ENCODE measurements around the gene DNAJC11. TPM values are rescaled to one million over a fixed set of nuclear protein-coding genes. Genes with fewer than 3 reads are reported as not detected.
"Not testable (repeated sequence)": the region's sequence is repeated elsewhere in the genome, so short reads cannot be mapped to it uniquely, and the experiment has no call there.

DNAJC11 gene
- 10 to 100 TPM; 45.4 to 51.0 TPM for total RNA-seq

- no peaks in the 10 kb centered on the region for H3K36me3 Mint-ChIP-seq
- DNase-seq (peak; percentile 93), ATAC-seq (peak; percentile 98)
- peak within 1 kb of the TSS; percentile 81 for H3K4me3 Mint-ChIP-seq
- H3K27me3 Mint-ChIP-seq = no peaks in the 10 kb centered on the region
- no peaks in the 10 kb centered on the region for H3K9me3 Mint-ChIP-seq (ENCODE audit: low read depth)
- peaks cover 35% of the 10 kb centered on the region for H3K4me1 Mint-ChIP-seq
- CTCF ChIA-PET = interaction anchor here (0.6 to 1.5 kb wide), 15 partner anchors 10 to 516 kb away, joined by 3 to 12 read pairs (median 4); partner anchors contain the start of genes CAMTA1, KLHL21, NOL9 and TAS1R1
- peak within 1 kb of the TSS; percentile 87 for H3K27ac Mint-ChIP-seq
Measured at GRCh38 chr1:6701437-6702153, at the start of gene DNAJC11. Gene DNAJC11, minus strand, starts transcription at chr1:6701816. Its CDS starts 16 bp downstream, at chr1:6701800.

DNA sequence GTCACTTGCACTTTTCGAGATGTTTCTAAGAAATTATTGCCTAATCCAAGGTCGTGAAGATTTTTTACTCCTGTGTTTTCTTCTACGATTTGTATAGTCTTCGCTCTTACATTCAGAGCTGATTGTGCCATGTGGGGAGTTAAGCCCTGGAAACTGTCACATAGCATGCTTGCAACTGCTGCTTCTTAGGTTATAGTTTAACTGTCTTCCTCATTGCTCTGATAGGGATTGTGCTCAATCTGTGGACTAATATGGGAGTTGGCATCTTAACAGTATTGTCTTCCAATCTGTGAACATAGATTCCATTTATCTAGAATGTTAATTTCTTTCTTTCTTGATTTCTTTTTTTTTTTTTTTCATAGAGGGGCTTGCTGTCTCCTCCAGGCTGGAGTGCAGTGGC is 48.9 kb upstream of the DNAJC11 start:
- no peak for DNase-seq
- Mint-ChIP-seq H3K27me3 (peaks cover 51% of the 10 kb centered on the region), H3K9me3 (ENCODE audit: low read depth) (no peaks in the 10 kb centered on the region), H3K27ac (no peak overlapping the region), H3K4me1 (no peaks in the 10 kb centered on the region), H3K4me3 (no peak overlapping the region), H3K36me3 (no peaks in the 10 kb centered on the region)
- CTCF ChIA-PET = no interaction called here
- ATAC-seq = no peak

DNA sequence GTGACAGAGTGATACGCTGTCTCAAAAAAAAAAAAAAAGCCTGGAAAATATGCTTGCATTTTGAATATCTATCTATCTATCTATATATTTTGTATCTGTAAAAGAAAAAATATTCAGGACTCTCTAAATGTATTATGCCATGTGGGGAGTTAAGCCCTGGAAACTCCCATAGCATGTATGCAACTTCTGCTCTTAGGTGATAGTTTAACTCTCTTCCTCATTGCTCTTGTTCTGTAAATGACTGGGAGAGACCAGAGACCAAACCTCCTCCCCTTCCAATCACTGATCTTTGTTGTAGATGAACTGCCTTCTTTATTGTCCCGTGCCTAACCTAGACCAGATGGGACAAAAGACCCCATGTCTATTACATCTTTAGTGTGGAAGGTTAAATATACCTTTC is 46.1 kb upstream of the DNAJC11 start:
- CTCF ChIA-PET = no interaction called here
- H3K27ac Mint-ChIP-seq = no peak overlapping the region
- peaks cover 35% of the 10 kb centered on the region for H3K27me3 Mint-ChIP-seq
- no peak for DNase-seq
- no peak overlapping the region for H3K4me3 Mint-ChIP-seq
- H3K36me3 Mint-ChIP-seq = no peaks in the 10 kb centered on the region
- ATAC-seq = no peak
- no peaks in the 10 kb centered on the region for H3K9me3 Mint-ChIP-seq (ENCODE audit: low read depth)
- peaks cover 6% of the 10 kb centered on the region for H3K4me1 Mint-ChIP-seq

- peaks cover 6% of the 10 kb centered on the region for H3K4me1 Mint-ChIP-seq
- H3K27me3 Mint-ChIP-seq = peaks cover 25% of the 10 kb centered on the region
- no peaks in the 10 kb centered on the region for H3K9me3 Mint-ChIP-seq (ENCODE audit: low read depth)
- ATAC-seq (peak; percentile 13), DNase-seq (no peak)
- H3K36me3 Mint-ChIP-seq = no peaks in the 10 kb centered on the region
- CTCF ChIA-PET = no interaction called here
- H3K4me3 Mint-ChIP-seq = no peak overlapping the region
- no peak overlapping the region for H3K27ac Mint-ChIP-seq
Measured at GRCh38 chr1:6745073-6745472, 43.5 kb upstream of the DNAJC11 start.

GRCh38 chr1:6743189-6744101 is 41.8 kb upstream of the DNAJC11 start:
- peak; percentile 47 for ATAC-seq
- Mint-ChIP-seq H3K27ac (no peak overlapping the region), H3K4me1 (peaks cover 6% of the 10 kb centered on the region), H3K4me3 (no peak overlapping the region), H3K36me3 (no peaks in the 10 kb centered on the region), H3K27me3 (peaks cover 13% of the 10 kb centered on the region), H3K9me3 (ENCODE audit: low read depth) (no peaks in the 10 kb centered on the region)
- CTCF ChIA-PET = interaction anchor here (0.7 to 1.5 kb wide), 5 partner anchors 11 to 52 kb away, joined by 3 to 5 read pairs (median 3); partner anchors contain the start of gene DNAJC11
- peak; percentile 56 for DNase-seq

DNA sequence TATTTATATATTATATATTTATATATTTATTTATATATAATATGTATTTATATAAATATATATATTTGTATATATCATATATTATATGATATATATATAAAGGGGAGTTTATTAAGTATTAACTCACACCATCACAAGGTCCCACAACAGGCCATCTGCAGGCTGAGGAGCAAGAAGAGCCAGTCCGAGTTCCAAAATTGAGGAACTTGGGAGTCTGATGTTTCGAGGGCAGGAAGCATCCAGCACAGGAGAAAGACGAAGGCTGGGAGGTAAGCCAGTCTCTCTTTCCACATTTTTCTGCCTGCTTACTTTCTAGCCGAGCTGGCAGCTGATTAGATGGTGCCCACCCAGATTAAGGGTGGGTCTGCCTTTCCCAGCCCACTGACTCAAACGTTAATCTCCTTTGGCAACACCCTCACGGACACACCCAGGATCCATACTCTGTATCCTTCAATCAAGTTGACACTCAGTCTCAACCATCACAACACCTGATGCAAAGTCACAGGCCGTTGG is 41.1 kb upstream of the DNAJC11 start:
- H3K9me3 Mint-ChIP-seq (ENCODE audit: low read depth); H3K36me3 Mint-ChIP-seq; DNase-seq; H3K4me1 Mint-ChIP-seq; H3K4me3 Mint-ChIP-seq; H3K27me3 Mint-ChIP-seq; ATAC-seq; H3K27ac Mint-ChIP-seq: not testable (repeated sequence)
- CTCF ChIA-PET = interaction anchor here (1.0 to 1.5 kb wide), 3 partner anchors 40 to 52 kb away, joined by 3 to 5 read pairs (median 3); partner anchors contain the start of gene DNAJC11

DNA sequence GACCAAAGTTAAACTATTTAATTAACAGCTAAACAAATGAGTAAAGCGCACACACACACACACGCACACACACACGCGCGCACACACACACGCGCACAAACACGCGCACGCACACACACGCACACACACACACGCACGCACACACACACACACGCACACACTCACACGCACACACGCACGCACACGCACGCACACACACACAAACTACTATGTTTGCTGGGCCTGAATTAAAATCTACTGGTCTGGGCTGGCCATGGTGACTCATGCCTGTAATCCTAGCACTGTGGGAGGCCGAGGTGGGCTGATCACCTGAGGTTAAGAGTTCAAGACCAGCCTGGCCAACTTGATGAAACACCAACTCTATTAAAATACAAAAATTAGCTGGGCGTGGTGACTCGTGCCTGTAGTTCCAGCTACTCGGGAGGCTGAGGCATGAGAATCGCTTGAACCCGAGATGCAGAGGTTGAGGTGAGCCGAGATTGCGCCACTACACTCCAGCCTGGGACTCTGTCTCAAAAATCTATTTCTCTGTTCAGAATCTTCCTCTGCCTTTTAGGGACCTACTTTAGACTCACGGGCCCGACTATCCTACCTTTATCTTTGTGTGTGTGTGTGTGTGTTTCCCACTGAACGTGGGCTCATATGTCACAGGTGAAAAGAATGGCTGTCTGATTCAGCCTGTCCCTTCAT is 37.5 kb upstream of the DNAJC11 start:
- CTCF ChIA-PET = no interaction called here
- DNase-seq = no peak
- H3K36me3 Mint-ChIP-seq = no peaks in the 10 kb centered on the region
- ATAC-seq = no peak
- H3K27ac Mint-ChIP-seq = no peak overlapping the region
- peaks cover 12% of the 10 kb centered on the region for H3K4me1 Mint-ChIP-seq
- peaks cover 15% of the 10 kb centered on the region for H3K27me3 Mint-ChIP-seq
- no peak overlapping the region for H3K4me3 Mint-ChIP-seq
- H3K9me3 Mint-ChIP-seq (ENCODE audit: low read depth) = no peaks in the 10 kb centered on the region

DNA sequence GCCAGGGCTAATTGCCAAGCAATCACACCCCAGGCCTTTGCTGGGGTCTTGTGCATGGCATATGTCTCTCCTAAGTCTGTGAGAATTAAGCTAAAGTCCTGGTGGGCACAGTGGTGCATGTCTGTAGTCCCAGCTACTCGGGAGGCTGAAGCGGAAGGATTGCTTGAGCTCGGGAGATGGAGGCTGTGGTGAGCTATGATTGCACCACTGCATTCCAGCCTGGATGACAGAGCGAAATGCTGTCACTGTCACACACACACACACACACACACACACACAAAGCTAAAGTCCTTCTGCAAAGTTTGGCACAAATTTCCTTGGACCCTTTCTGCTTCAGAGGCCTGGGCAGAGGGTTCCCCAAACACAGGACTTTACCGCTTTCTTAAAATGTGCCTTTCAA is 31.3 kb upstream of the DNAJC11 start:
- H3K36me3 Mint-ChIP-seq = no peaks in the 10 kb centered on the region
- H3K4me1 Mint-ChIP-seq = peaks cover 6% of the 10 kb centered on the region
- no peak for DNase-seq
- CTCF ChIA-PET = interaction anchor here (1.0 to 1.2 kb wide), 2 partner anchors 11 to 13 kb away, joined by 3 read pairs; no protein-coding TSS in a partner anchor
- H3K27me3 Mint-ChIP-seq = peaks cover 15% of the 10 kb centered on the region
- H3K27ac Mint-ChIP-seq = no peak overlapping the region
- ATAC-seq = no peak
- no peaks in the 10 kb centered on the region for H3K9me3 Mint-ChIP-seq (ENCODE audit: low read depth)
- no peak overlapping the region for H3K4me3 Mint-ChIP-seq

DNA sequence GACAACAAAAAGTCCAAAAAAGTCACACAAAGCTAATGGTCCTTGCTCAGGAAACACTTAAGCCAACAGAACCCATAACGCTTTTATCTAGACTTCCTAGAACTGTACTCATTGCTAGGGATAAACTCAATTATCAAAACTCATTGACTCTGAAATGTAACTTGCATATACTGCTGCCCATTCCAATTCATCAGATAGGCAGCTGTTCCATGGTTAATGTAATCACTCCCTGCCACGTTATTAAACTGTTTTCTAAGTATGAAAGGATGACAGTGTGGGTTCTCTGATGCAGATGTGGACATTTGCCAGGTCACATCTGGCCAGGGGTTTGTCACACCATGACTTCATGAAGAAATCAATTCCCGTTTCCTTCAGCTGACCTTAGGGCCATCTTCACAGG is 30.3 kb upstream of the DNAJC11 start:
- DNase-seq = no peak
- CTCF ChIA-PET = interaction anchor here (1.2 kb wide), 1 partner anchor 12 kb away, joined by 3 read pairs; no protein-coding TSS in a partner anchor
- peaks cover 18% of the 10 kb centered on the region for H3K27me3 Mint-ChIP-seq
- no peaks in the 10 kb centered on the region for H3K9me3 Mint-ChIP-seq (ENCODE audit: low read depth)
- no peak overlapping the region for H3K4me3 Mint-ChIP-seq
- peaks cover 6% of the 10 kb centered on the region for H3K4me1 Mint-ChIP-seq
- no peak overlapping the region for H3K27ac Mint-ChIP-seq
- no peak for ATAC-seq
- H3K36me3 Mint-ChIP-seq = no peaks in the 10 kb centered on the region

DNA sequence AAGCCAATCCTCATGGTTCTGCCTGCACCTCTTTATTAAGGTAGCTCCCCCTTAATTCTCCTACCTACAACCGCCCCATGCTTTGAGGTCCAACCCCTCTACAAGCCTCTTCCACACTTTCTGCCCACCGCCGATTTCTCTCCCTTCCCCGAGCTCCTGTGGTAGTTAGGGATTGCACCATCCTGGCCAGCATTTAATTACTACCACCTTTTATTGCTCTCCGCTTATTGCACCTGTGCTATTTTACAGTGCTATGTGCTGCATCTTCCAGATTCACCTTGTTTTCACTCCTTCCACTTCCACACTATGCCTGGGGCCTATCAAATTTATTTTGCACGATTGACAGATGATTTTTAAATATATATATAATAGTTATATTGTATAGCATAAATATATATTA is 29.3 kb upstream of the DNAJC11 start:
- ATAC-seq = no peak
- CTCF ChIA-PET = no interaction called here
- DNase-seq = no peak
- no peak overlapping the region for H3K27ac Mint-ChIP-seq
- no peaks in the 10 kb centered on the region for H3K9me3 Mint-ChIP-seq (ENCODE audit: low read depth)
- no peak overlapping the region for H3K4me3 Mint-ChIP-seq
- H3K36me3 Mint-ChIP-seq = no peaks in the 10 kb centered on the region
- H3K4me1 Mint-ChIP-seq = peaks cover 6% of the 10 kb centered on the region
- H3K27me3 Mint-ChIP-seq = peaks cover 15% of the 10 kb centered on the region

- DNase-seq (no peak), ATAC-seq (no peak)
- Mint-ChIP-seq H3K4me1 (peaks cover 6% of the 10 kb centered on the region), H3K27me3 (peaks cover 13% of the 10 kb centered on the region), H3K4me3 (no peak overlapping the region), H3K27ac (no peak overlapping the region), H3K36me3 (no peaks in the 10 kb centered on the region), H3K9me3 (ENCODE audit: low read depth) (no peaks in the 10 kb centered on the region)
- CTCF ChIA-PET = no interaction called here
Measured at GRCh38 chr1:6730473-6730872, 28.9 kb upstream of the DNAJC11 start.

DNA sequence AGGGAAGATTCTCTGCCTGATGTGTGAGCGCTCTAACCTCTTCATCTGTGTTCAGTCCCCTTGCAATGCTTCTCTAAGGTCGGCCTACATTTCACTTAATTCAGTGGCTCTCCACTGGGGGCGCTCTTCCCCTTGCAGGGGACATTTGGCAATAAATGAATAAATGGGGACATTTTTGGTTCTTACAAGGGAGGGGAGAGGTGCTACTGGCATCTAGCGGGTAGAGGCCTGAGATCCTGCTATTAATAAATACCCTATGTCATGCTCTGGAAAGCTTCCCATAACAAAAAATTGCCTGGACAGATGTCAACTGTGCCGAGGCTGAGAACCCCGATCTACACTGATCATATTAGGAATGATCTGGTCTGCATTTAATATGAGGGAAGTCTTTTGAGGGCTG is 25.9 kb upstream of the DNAJC11 start:
- Mint-ChIP-seq H3K27me3 (peaks cover 5% of the 10 kb centered on the region), H3K27ac (no peak overlapping the region), H3K4me1 (no peaks in the 10 kb centered on the region), H3K36me3 (no peaks in the 10 kb centered on the region), H3K4me3 (no peak overlapping the region), H3K9me3 (ENCODE audit: low read depth) (no peaks in the 10 kb centered on the region)
- ATAC-seq (peak; percentile 39), DNase-seq (peak; percentile 61)
- CTCF ChIA-PET = interaction anchor here (1.2 to 1.4 kb wide), 2 partner anchors 344 to 790 kb away, joined by 3 read pairs; no protein-coding TSS in a partner anchor

DNA sequence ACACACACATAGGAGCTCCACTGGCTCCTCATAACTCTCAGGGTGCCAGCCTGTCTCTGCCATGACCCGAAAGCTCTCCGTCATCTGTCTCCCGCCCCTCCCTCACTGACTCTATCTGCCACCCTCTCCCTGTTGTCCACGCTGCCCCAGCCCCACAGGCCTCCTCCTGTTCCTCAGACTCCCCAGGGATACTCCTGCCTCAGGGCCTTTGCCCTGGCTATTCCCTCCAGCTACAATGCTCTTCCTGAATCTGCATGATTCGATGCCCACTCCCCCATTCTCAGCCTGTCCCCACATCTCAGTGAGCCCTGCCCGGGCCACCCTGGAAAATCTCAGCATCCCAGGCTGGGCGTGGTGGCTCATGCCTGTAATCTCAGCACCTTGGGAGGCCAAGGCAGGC is 24.6 kb upstream of the DNAJC11 start:
- H3K27ac Mint-ChIP-seq = no peak overlapping the region

More for the DNA sequence above, 24.6 kb upstream of the DNAJC11 start:
- no peak for DNase-seq
- H3K36me3 Mint-ChIP-seq = no peaks in the 10 kb centered on the region
- H3K9me3 Mint-ChIP-seq (ENCODE audit: low read depth) = no peaks in the 10 kb centered on the region
- H3K4me1 Mint-ChIP-seq = no peaks in the 10 kb centered on the region
- CTCF ChIA-PET = interaction anchor here (0.7 to 1.4 kb wide), 3 partner anchors 12 to 36 kb away, joined by 3 read pairs; no protein-coding TSS in a partner anchor
- no peak overlapping the region for H3K4me3 Mint-ChIP-seq
- H3K27me3 Mint-ChIP-seq = peaks cover 5% of the 10 kb centered on the region
- no peak for ATAC-seq

Measured in activated CD8-positive, alpha-beta memory T cell treated with anti-CD3 and anti-CD28 coated beads, Interleukin-2, amount 10 ng/mL, durations not matched to agents 7 days and 5 days (primary cell).